Skeletal muscle satellite cell (primary cell): ENCODE data around the gene ARHGAP45.
"Not testable (repeated sequence)": the region's sequence is repeated elsewhere in the genome, so short reads cannot be mapped to it uniquely, and the experiment has no call there.

Experiments used
- H3K27me3 ChIP-seq: 2 replicates; pipeline ENCODE4 v1.7.0; 2013; ENCODE audit warnings: low read length; ENCODE audit not compliant: control insufficient read depth, insufficient read depth
- H3K36me3 ChIP-seq: 2 replicates; pipeline ENCODE4 v1.7.0; 2013; ENCODE audit warnings: mild to moderate bottlenecking, control low read depth, low read length; ENCODE audit not compliant: insufficient read depth
- H3K4me1 ChIP-seq: 2 replicates; pipeline ENCODE4 v1.7.0; 2013; ENCODE audit warnings: low read length; ENCODE audit not compliant: control insufficient read depth, insufficient read depth
- H3K4me2 ChIP-seq: 2 replicates; pipeline ENCODE4 v1.7.0; 2013; ENCODE audit warnings: mild to moderate bottlenecking, low read length
- H3K4me3 ChIP-seq: 2 replicates; pipeline ENCODE4 v1.7.0; 2013; ENCODE audit warnings: low read length
- H3K9ac ChIP-seq: 2 replicates; pipeline ENCODE4 v1.7.0; 2013; ENCODE audit warnings: mild to moderate bottlenecking, low read depth, low read length, moderate library complexity
- H3K9me3 ChIP-seq: replicated peaks from 2 replicates; pipeline ENCODE4 v1.7.0; 2013; ENCODE audit warnings: mild to moderate bottlenecking, control low read depth, low read length

ARHGAP45 gene

DNA sequence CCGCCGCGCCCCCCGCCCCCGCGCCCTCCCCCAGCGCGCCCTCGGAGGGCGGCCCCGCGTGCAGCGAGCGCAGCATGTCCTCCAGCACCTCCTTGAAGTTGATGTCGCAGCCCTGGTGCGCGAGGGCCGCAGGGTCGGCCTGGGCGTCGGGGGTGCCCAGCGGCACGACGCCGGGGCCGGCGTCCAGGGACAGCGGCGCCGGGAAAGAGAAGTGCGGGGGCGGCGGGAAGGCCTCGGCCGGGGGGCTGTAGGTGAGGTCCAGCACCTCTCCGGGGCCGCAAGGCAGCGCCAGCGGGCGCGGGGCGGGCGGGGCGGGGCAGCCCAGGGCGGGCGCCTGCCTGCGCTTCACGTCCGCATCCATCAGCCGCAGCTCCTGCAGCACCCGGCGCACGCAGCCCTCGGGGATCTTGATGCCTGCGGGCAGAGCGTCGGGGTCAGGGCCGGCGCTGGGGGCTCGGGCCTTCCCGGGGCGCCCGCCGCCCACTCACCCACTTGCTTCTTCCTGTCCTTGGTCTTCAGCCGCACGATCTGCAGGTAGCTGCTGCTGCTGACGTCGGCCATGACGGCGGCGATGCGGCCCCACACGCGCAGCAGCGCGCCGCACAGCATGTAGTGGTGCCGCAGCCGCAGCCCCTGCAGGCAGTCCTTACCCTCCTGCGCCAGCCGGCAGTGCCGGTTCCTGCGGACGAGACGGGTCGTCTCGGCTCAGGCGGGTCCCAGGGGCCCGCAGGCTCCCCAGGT is 41.5 kb downstream of the ARHGAP45 start:
- Histone ChIP-seq H3K9ac (no peak overlapping the region), H3K36me3 (peaks cover 45% of the 10 kb centered on the region), H3K27me3 (no peaks in the 10 kb centered on the region), H3K4me2 (no peak overlapping the region), H3K4me3 (no peak overlapping the region), H3K4me1 (peaks cover 19% of the 10 kb centered on the region), H3K9me3 (no peaks in the 10 kb centered on the region)

- no peak overlapping the region for H3K4me3 ChIP-seq
- peaks cover 51% of the 10 kb centered on the region for H3K36me3 ChIP-seq
- peaks cover 24% of the 10 kb centered on the region for H3K4me1 ChIP-seq
These were observed 42.1 kb downstream of the ARHGAP45 start for GRCh38 chr19:1109032-1109551.

DNA sequence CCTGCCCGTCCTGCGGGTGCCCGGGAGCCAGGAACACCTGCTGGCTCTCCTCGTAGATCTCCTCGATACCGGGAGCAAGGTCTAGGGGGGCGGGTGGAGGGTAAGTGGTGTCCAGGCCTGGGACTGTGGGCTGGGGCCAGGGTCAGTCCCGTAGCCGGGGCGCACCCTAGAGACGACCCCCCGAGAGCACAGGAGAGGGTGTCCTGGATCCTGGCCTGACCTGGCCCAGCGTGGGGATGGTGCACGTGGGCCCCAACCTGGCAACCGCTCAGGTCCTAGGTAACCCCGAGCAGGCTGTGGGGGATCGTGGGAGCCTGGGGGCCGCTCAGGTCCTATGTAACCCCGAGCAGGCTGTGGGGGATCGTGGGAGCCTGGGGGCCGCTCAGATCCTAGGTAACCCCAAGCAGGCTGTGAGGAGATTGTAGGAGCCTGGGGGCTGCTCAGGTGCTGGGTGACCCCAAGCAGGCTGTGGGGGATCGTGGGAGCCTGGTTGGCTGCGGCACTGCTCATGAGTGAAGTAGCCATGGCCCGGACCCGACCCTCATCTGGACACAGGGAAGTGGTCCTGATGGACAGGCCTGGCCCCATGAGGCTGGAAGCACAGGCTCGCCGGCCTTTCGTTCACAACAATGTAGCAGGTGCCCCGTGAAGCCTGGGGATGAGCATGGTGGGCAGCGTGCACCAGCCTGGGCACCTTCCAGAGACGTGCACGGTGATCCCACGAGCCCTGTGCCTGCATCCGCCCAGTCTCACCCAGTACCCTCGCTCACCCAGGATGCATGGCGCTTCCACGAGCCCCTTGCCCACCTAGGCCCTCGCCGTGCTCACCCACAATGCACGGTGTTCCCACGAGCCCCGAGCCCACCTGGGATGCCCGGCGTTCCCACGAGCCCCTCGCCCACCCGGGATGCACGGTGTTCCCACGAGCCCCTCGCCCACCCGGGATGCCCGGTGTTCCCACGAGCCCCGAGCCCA is 43.0 kb downstream of the ARHGAP45 start:
- peaks cover 54% of the 10 kb centered on the region for H3K36me3 ChIP-seq
- no peaks in the 10 kb centered on the region for H3K9me3 ChIP-seq

More at GRCh38 chr19:1109032-1109551, 42.1 kb downstream of the ARHGAP45 start:
- Histone ChIP-seq H3K4me2 (no peak overlapping the region), H3K27me3 (no peaks in the 10 kb centered on the region), H3K9me3 (no peaks in the 10 kb centered on the region), H3K9ac (no peak overlapping the region)

DNA sequence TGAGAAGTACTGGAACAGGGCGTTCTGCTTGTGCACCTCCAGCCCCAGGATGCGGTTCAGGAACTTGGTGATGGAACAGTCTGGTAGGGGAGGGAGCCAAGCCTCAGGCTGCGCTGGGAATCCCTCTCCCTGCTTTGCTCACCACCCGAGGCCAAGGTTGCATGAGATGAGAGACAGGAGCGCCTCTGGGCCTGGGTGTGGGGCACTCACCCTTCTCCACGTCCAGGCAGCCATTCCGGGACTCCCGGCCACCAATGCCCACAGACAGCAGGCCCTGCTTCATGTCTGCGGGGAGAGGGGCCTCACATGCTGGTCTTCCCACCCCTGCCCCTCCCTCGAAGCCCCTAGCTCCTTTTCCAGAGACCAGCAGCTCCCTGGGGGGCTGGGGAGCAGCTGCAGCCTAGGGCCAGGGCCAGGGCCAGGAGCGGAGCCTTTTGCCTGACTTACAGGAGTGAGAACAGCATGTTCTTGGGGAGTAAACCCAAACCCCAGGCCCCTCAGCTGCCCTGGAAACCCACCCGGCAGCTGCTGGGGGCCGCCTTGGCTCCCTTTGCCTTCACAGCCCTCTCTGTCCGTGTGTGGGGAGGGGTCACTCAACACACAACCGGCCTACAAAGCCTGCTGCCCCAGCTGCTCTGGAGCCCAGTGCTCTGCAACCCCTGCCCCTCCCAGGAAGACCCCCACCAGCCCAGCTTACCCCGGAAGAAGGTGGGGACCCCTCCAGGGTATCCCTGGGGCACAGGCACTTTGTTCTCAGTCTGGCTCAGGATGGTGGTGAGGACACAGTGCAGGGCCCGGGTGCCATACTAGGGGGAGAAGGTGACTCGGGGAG is 44.1 kb downstream of the ARHGAP45 start:
- no peak overlapping the region for H3K4me2 ChIP-seq
- H3K4me3 ChIP-seq, result no peak overlapping the region
- peaks cover 58% of the 10 kb centered on the region for H3K36me3 ChIP-seq
- no peaks in the 10 kb centered on the region for H3K9me3 ChIP-seq
- H3K27me3 ChIP-seq, result no peaks in the 10 kb centered on the region
- H3K9ac ChIP-seq, result no peak overlapping the region
- H3K4me1 ChIP-seq, result peaks cover 16% of the 10 kb centered on the region

More for the DNA sequence above, 43.0 kb downstream of the ARHGAP45 start:
- Histone ChIP-seq H3K27me3 (no peaks in the 10 kb centered on the region), H3K9ac (no peak overlapping the region), H3K4me2 (no peak overlapping the region), H3K4me1 (peaks cover 25% of the 10 kb centered on the region), H3K4me3 (no peak overlapping the region)

GRCh38 chr19:1111641-1112267 is 44.8 kb downstream of the ARHGAP45 start:
- H3K9ac ChIP-seq, result no peak overlapping the region
- no peaks in the 10 kb centered on the region for H3K27me3 ChIP-seq
- peaks cover 13% of the 10 kb centered on the region for H3K4me1 ChIP-seq
- H3K4me2 ChIP-seq, result no peak overlapping the region
- H3K9me3 ChIP-seq, result no peaks in the 10 kb centered on the region
- peaks cover 60% of the 10 kb centered on the region for H3K36me3 ChIP-seq
- H3K4me3 ChIP-seq, result no peak overlapping the region

DNA sequence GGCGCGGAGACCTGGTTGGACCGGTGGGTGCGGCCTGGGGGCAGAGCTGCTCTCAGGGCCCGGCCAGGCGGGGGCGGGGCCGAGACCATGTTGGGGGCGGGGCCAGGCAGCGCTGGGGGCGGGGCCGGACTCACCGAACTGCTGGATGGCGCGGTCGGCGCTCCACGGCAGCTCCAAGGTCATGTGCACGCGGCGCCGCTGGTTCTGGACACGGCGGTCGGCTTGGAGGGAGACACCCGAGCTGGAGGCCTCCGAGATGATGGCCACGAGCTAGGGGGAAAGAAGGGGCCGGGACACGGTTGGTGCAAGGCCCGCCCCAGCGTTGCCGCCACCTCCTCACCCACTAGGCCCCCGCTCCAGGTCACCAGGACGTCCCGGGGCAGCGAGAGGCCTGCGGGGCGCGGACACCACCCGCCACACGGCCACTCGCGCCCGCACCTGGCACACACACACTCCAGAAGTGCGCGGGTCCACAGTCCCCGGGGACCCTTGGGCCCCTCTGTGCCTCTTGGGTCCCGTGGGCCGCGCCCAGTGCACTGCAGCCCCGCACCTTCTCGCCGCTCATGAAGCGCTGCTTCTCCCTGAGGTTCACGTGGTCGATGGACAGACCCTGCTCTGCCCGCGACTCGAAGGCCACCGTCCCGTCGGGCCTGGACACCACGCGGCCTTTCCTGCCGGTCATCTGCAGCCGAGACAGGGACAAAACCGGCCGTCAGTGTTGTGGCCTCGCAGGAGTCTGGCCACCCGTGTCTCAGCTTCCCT is 45.5 kb downstream of the ARHGAP45 start:
- H3K9ac ChIP-seq, result peak overlapping the region; percentile 9
- H3K27me3 ChIP-seq, result no peaks in the 10 kb centered on the region
- no peak overlapping the region for H3K4me3 ChIP-seq
- H3K4me2 ChIP-seq, result no peak overlapping the region
- no peaks in the 10 kb centered on the region for H3K9me3 ChIP-seq
- H3K4me1 ChIP-seq, result peaks cover 13% of the 10 kb centered on the region
- peaks cover 63% of the 10 kb centered on the region for H3K36me3 ChIP-seq

DNA sequence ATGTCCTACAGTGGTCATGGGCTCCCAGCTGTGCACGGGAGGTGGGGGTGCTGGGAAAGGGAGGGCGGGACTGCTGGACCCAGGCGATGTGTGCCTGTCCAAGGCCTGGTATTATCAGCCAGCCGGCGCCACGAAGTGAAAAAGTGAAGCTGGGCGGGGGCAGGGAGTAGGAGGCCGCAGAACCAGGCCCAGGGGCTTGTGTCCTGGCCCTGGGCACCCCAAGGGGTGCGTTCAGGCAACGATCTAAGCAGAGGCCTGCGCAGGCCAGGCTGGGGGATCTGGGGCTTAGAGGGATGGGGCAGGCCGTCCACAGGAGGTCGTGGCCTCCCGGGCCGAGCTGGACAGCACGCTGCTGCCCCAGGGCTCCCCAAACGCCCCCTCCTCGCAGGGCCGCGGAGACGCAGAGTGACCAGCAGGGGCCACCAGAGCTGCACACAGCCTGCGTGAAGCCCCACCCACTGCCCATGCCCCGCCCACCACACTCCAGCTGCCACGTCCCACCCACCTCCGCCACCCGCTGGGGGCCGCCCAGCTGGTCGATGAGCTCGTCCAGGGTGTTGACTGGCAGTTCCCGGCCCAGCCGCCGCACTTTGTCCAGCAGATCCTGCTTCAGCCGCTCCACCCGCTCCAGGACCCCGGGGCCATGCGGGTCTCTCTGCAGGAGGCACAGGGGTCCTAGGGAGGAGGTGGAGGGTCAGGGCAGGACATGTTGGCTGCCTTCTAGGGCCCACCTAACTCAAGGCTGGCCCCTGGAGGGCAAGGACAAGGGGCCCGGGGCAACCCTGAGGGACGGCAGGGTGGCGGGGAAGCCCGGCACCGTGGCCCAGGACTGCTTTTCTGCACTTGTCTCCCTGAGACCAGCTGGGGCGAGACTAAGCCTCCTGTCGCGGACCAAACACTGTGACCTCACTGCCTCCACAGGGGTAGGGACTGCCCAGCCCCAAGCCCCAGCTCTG is 46.3 kb downstream of the ARHGAP45 start:
- Histone ChIP-seq H3K4me1 (peaks cover 13% of the 10 kb centered on the region), H3K27me3 (no peaks in the 10 kb centered on the region), H3K36me3 (peaks cover 69% of the 10 kb centered on the region), H3K9me3 (no peaks in the 10 kb centered on the region), H3K9ac (peak overlapping the region; percentile 56), H3K4me3 (no peak overlapping the region), H3K4me2 (peak overlapping the region; percentile 55)

GRCh38 chr19:1113986-1114483 is 47.1 kb downstream of the ARHGAP45 start:
- H3K9ac ChIP-seq, result no peak overlapping the region
- peaks cover 13% of the 10 kb centered on the region for H3K4me1 ChIP-seq
- no peaks in the 10 kb centered on the region for H3K27me3 ChIP-seq
- peak overlapping the region; percentile 55 for H3K4me2 ChIP-seq
- H3K4me3 ChIP-seq, result no peak overlapping the region
- H3K9me3 ChIP-seq, result no peaks in the 10 kb centered on the region
- H3K36me3 ChIP-seq, result peaks cover 70% of the 10 kb centered on the region

DNA sequence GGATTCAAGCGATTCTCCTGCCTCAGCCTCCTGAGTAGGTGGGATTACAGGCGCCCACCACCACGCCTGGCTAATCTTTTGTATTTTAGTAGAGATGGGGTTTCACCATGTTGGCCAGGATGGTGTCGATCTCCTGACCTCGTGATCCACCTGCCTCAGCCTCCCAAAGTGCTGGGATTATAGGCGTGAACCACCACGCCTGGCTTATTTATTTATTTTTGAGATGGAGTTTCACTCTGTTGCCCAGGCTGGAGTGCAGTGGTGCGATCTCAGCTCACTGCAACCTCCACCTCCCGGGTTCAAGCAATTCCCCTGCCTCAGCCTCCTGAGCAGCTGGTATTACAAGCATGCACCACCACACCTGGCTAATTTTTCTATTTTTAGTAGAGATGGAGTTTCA is 47.8 kb downstream of the ARHGAP45 start:
- not testable (repeated sequence) for H3K9me3 ChIP-seq, H3K4me2 ChIP-seq, H3K9ac ChIP-seq, H3K27me3 ChIP-seq, H3K4me3 ChIP-seq
- H3K36me3 ChIP-seq, result peaks cover 74% of the 10 kb centered on the region
- peaks cover 13% of the 10 kb centered on the region for H3K4me1 ChIP-seq
